Chondrocyte (in vitro differentiated cells): ENCODE results near the gene DUS2. TPM values are rescaled to one million over a fixed set of nuclear protein-coding genes. Genes with fewer than 3 reads are reported as not detected.

Experiments
- DNase-seq: peaks from one replicate; pipeline ENCODE4 v3.0.0; 2021; ENCODE audit warnings: mixed read lengths, low spot score
- H3K27ac Mint-ChIP-seq: one replicate; pipeline ENCODE4 v1.8.0; 2021; ENCODE audit warnings: mild to moderate bottlenecking, moderate library complexity, mixed read lengths; ENCODE audit not compliant: unreplicated experiment
- H3K27me3 Mint-ChIP-seq: 2 replicates; pipeline ENCODE4 v1.8.0; 2021; ENCODE audit warnings: low read depth, mixed read lengths
- H3K36me3 Mint-ChIP-seq: 2 replicates; pipeline ENCODE4 v1.8.0; 2021; ENCODE audit warnings: low read depth, mixed read lengths
- H3K4me1 Mint-ChIP-seq: 2 replicates; pipeline ENCODE4 v1.8.0; 2021; ENCODE audit warnings: low read depth, mild to moderate bottlenecking, mixed read lengths
- H3K4me3 Mint-ChIP-seq: one replicate; pipeline ENCODE4 v1.8.0; 2021; ENCODE audit warnings: mild to moderate bottlenecking, moderate library complexity, mixed read lengths; ENCODE audit not compliant: unreplicated experiment
- H3K9me3 Mint-ChIP-seq: 2 replicates; pipeline ENCODE4 v1.8.0; 2021; ENCODE audit warnings: low read depth, mixed read lengths
- CTCF ChIP-seq: fragments of 200-600 bp; sonication (generic); IDR thresholded peaks from 2 replicates; pipeline ENCODE4 v1.5.0; 2021; ENCODE audit warnings: antibody characterized with exemption, mild to moderate bottlenecking, moderate library complexity
- total RNA-seq: library from RNA; stranded (reverse); gene quantifications from 3 replicates; pipeline ENCODE4 v1.2.1, GENCODE V29; 2021

DUS2 gene
- total RNA-seq, 1 donor from 2014 or later = 12.2 TPM

- Mint-ChIP-seq H3K27me3 (peaks cover 1% of the 10 kb centered on the region), H3K9me3 (no peaks in the 10 kb centered on the region), H3K4me1 (no peaks in the 10 kb centered on the region), H3K4me3 (no peak overlapping the region), H3K36me3 (no peaks in the 10 kb centered on the region), H3K27ac (no peak overlapping the region)
- TF ChIP-seq CTCF = no peak
- no peak for DNase-seq
These were observed 23.1 kb upstream of the DUS2 start for GRCh38 chr16:67999985-68000384.

- Mint-ChIP-seq H3K4me1 (no peaks in the 10 kb centered on the region), H3K9me3 (no peaks in the 10 kb centered on the region), H3K4me3 (no peak overlapping the region), H3K36me3 (no peaks in the 10 kb centered on the region), H3K27me3 (peaks cover 1% of the 10 kb centered on the region), H3K27ac (no peak overlapping the region)
- no peak for DNase-seq
- no peak for TF ChIP-seq CTCF
These were observed 22.6 kb upstream of the DUS2 start for GRCh38 chr16:68000450-68000849.

GRCh38 chr16:68003031-68003430 lies 20.1 kb upstream of the DUS2 start:
- H3K27me3 Mint-ChIP-seq = peaks cover 1% of the 10 kb centered on the region
- no peaks in the 10 kb centered on the region for H3K9me3 Mint-ChIP-seq
- H3K27ac Mint-ChIP-seq = no peak overlapping the region
- H3K36me3 Mint-ChIP-seq = no peaks in the 10 kb centered on the region
- H3K4me1 Mint-ChIP-seq = no peaks in the 10 kb centered on the region
- DNase-seq = no peak
- H3K4me3 Mint-ChIP-seq = no peak overlapping the region
- no peak for TF ChIP-seq CTCF

- H3K4me3 Mint-ChIP-seq = no peak overlapping the region
- H3K4me1 Mint-ChIP-seq = no peaks in the 10 kb centered on the region
- no peaks in the 10 kb centered on the region for H3K9me3 Mint-ChIP-seq
- H3K27ac Mint-ChIP-seq = no peak overlapping the region
- no peak for TF ChIP-seq CTCF
- DNase-seq = no peak
- no peaks in the 10 kb centered on the region for H3K36me3 Mint-ChIP-seq
- peaks cover 4% of the 10 kb centered on the region for H3K27me3 Mint-ChIP-seq
These were observed 17.9 kb upstream of the DUS2 start for GRCh38 chr16:68005211-68005610.

- TF ChIP-seq CTCF = no peak
- Mint-ChIP-seq H3K4me3 (no peak overlapping the region), H3K9me3 (no peaks in the 10 kb centered on the region), H3K4me1 (no peaks in the 10 kb centered on the region), H3K27ac (no peak overlapping the region), H3K27me3 (peaks cover 3% of the 10 kb centered on the region), H3K36me3 (no peaks in the 10 kb centered on the region)
- no peak for DNase-seq
These were observed 17.2 kb upstream of the DUS2 start for GRCh38 chr16:68005786-68006286.
